Sigmoid colon (tissue), 7 donors: ENCODE data around the gene SNCB. TPM values are rescaled to one million over a fixed set of nuclear protein-coding genes. Genes with fewer than 3 reads are reported as not detected.

Source experiments
- DNase-seq: peaks from one replicate; pipeline ENCODE4 v3.0.0-alpha.2; 2019
- H3K27ac ChIP-seq, 4 donors: fragments of 200-600 bp; sonication (generic); one replicate each; pipeline ENCODE4 v1.5.1; 2016 to 2019; ENCODE audit warnings: mild to moderate bottlenecking in 1 of 4
- H3K27me3 ChIP-seq, 3 donors: fragments of 200-600 bp; sonication (generic); one replicate each; pipeline ENCODE4 v1.5.1; 2019; ENCODE audit warnings: mild to moderate bottlenecking in 1 of 3
- H3K36me3 ChIP-seq, 4 donors: fragments of 200-600 bp; sonication (generic); one replicate each; pipeline ENCODE4 v1.5.1; 2016 to 2019
- H3K4me1 ChIP-seq, 4 donors: fragments of 200-600 bp; sonication (generic); one replicate each; pipeline ENCODE4 v1.5.1; 2017 to 2019
- H3K4me3 ChIP-seq, 4 donors: fragments of 200-600 bp; sonication (generic); one replicate each; pipeline ENCODE4 v1.5.1; 2017 to 2019; ENCODE audit warnings: mild to moderate bottlenecking in 2 of 4, moderate library complexity in 1 of 4
- H3K9me3 ChIP-seq, 4 donors: fragments of 200-600 bp in 3 of 4; sonication (generic) in 3 of 4; one replicate each; pipeline versions ENCODE4 v1.5.1 to v1.6.1; 2013 to 2019
- CTCF ChIP-seq, 4 experiments: fragments of 450-650 bp in 3 of 4; fragments of 200-600 bp in 1 of 4; IDR thresholded peaks; one replicate each; pipeline ENCODE4 v1.5.1; 2016 to 2019; ENCODE audit warnings: antibody characterized with exemption in 4 of 4, mild to moderate bottlenecking in 3 of 4, moderate library complexity in 2 of 4
- EP300 ChIP-seq, 4 donors: sonication (generic); formaldehyde crosslinking; IDR thresholded peaks; one replicate each; pipeline ENCODE4 v1.6.1; 2017; ENCODE audit warnings: antibody characterized with exemption in 4 of 4
- POLR2A ChIP-seq, 2 donors: fragments of 450-650 bp; IDR thresholded peaks; one replicate each; pipeline ENCODE4 v1.6.1; 2016; ENCODE audit warnings: antibody characterized with exemption in 2 of 2, mild to moderate bottlenecking in 2 of 2, moderate library complexity in 2 of 2
- POLR2AphosphoS5 ChIP-seq, 4 donors: sonication (generic); formaldehyde crosslinking; IDR thresholded peaks; one replicate each; pipeline ENCODE4 v1.6.1; 2017; ENCODE audit warnings: antibody characterized with exemption in 4 of 4
- WGBS, 2 donors: extraction: QIAGEN DNeasy Blood & Tissue Kit; methylation state at CpG; one replicate each; pipeline ENCODE4 v1.1.7; 2013; 5-methylcytosine and 5-hydroxymethylcytosine counted together
- intact Hi-C: fragments of 100-400 bp; cut with DNase I; formaldehyde crosslinking; loops from one replicate; pipeline ENCODE4 v1.15.1; 2023
- polyA plus RNA-seq, 3 donors: library from polyadenylated mRNA; stranded (reverse); fragments of 200-250 nt; gene quantifications; one replicate each; pipeline ENCODE4 v1.2.3, GENCODE V29; 2013
- total RNA-seq, 4 donors: library from RNA; depleted of rRNA; stranded (reverse); fragments of >200 nt; gene quantifications; one replicate each; pipeline ENCODE4 v1.1.0, GENCODE V29; 2016
- donor health status: healthy with polysubstance abuse.
- donor health status: Bipolar disorder and iron deficiency.
- donor health status: healthy.

The SNCB gene
- total and polyA plus RNA-seq, 7 donors, result 0.23 to 2.2 TPM; not detected in 5

GRCh38 chr5:176624938-176625337 is 5.4 kb downstream of the SNCB start:
- H3K36me3 ChIP-seq, result no peaks in the 10 kb centered on the region
- no peak for DNase-seq
- peaks cover 0 to 16% (median 15%) of the 10 kb centered on the region in 4 donors for H3K4me1 ChIP-seq
- peaks cover 38 to 95% (median 71%) of the 10 kb centered on the region in 3 donors for H3K27me3 ChIP-seq
- WGBS, 2 donors, result 66 to 68% methylated on average over 9 of the region's 9 CpGs
- H3K27ac ChIP-seq, result no peak overlapping the region
- H3K9me3 ChIP-seq, result no peaks in the 10 kb centered on the region
- intact Hi-C loops, result no loop called here
- H3K4me3 ChIP-seq, result no peak overlapping the region
- TF ChIP-seq POLR2AphosphoS5 (IDR thresholded peaks at IDR 0.05), result no peak

- no peak for TF ChIP-seq EP300 (IDR thresholded peaks at IDR 0.05)
- no peak for TF ChIP-seq POLR2AphosphoS5 (IDR thresholded peaks at IDR 0.05)
- no peak for TF ChIP-seq POLR2A (IDR thresholded peaks at IDR 0.05)
- TF ChIP-seq CTCF (IDR thresholded peaks at IDR 0.05), result no peak
- Histone ChIP-seq H3K4me3 (no peak overlapping the region), H3K27me3 (peaks cover 39 to 95% (median 71%) of the 10 kb centered on the region in 3 donors), H3K4me1 (peaks cover 0 to 16% (median 16%) of the 10 kb centered on the region in 4 donors), H3K9me3 (no peaks in the 10 kb centered on the region), H3K27ac (no peak overlapping the region), H3K36me3 (no peaks in the 10 kb centered on the region)
- DNase-seq, result no peak
- WGBS, 2 donors, result 65 to 77% methylated on average over 4 of the region's 4 CpGs
- intact Hi-C loops, result no loop called here
Observed at GRCh38 chr5:176624142-176624541, 6.2 kb downstream of the SNCB start.

GRCh38 chr5:176621661-176622079 is 8.7 kb downstream of the SNCB start:
- Histone ChIP-seq H3K27ac (no peak overlapping the region), H3K36me3 (no peaks in the 10 kb centered on the region), H3K27me3 (peaks cover 39 to 95% (median 66%) of the 10 kb centered on the region in 3 donors), H3K4me3 (no peak overlapping the region), H3K4me1 (peaks cover 0 to 21% (median 20%) of the 10 kb centered on the region in 4 donors), H3K9me3 (no peaks in the 10 kb centered on the region)
- WGBS, 2 donors, result 61 to 67% methylated on average over 13 of the region's 13 CpGs
- TF ChIP-seq POLR2A (IDR thresholded peaks at IDR 0.05) (no peak), POLR2AphosphoS5 (IDR thresholded peaks at IDR 0.05) (no peak), EP300 (IDR thresholded peaks at IDR 0.05) (no peak), CTCF (IDR thresholded peaks at IDR 0.05) (no peak)
- intact Hi-C loops, result no loop called here
- no peak for DNase-seq

- Histone ChIP-seq H3K36me3 (no peaks in the 10 kb centered on the region), H3K9me3 (no peaks in the 10 kb centered on the region), H3K27me3 (peaks cover 39 to 95% (median 66%) of the 10 kb centered on the region in 3 donors), H3K4me3 (no peak overlapping the region), H3K4me1 (peaks cover 0 to 21% (median 20%) of the 10 kb centered on the region in 4 donors), H3K27ac (no peak overlapping the region)
- TF ChIP-seq POLR2AphosphoS5 (IDR thresholded peaks at IDR 0.05), result no peak
- TF ChIP-seq POLR2A (IDR thresholded peaks at IDR 0.05), result no peak
- TF ChIP-seq CTCF (IDR thresholded peaks at IDR 0.05), result no peak
- no peak for TF ChIP-seq EP300 (IDR thresholded peaks at IDR 0.05)
- no peak for DNase-seq
- WGBS, 2 donors, result 6 to 9% methylated on average over 32 of the region's 32 CpGs
- intact Hi-C loops, result no loop called here
Observed at GRCh38 chr5:176620333-176620981, 9.9 kb downstream of the SNCB start.

GRCh38 chr5:176619569-176620332 is 10.6 kb downstream of the SNCB start:
- 18 to 24% methylated on average over 59 of the region's 59 CpGs for WGBS, 2 donors
- H3K9me3 ChIP-seq, result no peaks in the 10 kb centered on the region
- H3K4me3 ChIP-seq, result peak overlapping the region in 1 of 4 donors; percentile 3
- H3K4me1 ChIP-seq, result peaks cover 0 to 21% (median 20%) of the 10 kb centered on the region in 4 donors
- TF ChIP-seq POLR2A (IDR thresholded peaks at IDR 0.05) (no peak), CTCF (IDR thresholded peaks at IDR 0.05) (no peak), POLR2AphosphoS5 (IDR thresholded peaks at IDR 0.05) (no peak), EP300 (IDR thresholded peaks at IDR 0.05) (no peak)
- H3K36me3 ChIP-seq, result no peaks in the 10 kb centered on the region
- DNase-seq, result no peak
- H3K27me3 ChIP-seq, result peaks cover 39 to 94% (median 66%) of the 10 kb centered on the region in 3 donors
- no peak overlapping the region for H3K27ac ChIP-seq
- intact Hi-C loops, result no loop called here
